ENCODE data around the gene IFT80.
"Not testable (repeated sequence)": the region's sequence is repeated elsewhere in the genome, so short reads cannot be mapped to it uniquely, and the experiment has no call there.

Gene IFT80

DNA sequence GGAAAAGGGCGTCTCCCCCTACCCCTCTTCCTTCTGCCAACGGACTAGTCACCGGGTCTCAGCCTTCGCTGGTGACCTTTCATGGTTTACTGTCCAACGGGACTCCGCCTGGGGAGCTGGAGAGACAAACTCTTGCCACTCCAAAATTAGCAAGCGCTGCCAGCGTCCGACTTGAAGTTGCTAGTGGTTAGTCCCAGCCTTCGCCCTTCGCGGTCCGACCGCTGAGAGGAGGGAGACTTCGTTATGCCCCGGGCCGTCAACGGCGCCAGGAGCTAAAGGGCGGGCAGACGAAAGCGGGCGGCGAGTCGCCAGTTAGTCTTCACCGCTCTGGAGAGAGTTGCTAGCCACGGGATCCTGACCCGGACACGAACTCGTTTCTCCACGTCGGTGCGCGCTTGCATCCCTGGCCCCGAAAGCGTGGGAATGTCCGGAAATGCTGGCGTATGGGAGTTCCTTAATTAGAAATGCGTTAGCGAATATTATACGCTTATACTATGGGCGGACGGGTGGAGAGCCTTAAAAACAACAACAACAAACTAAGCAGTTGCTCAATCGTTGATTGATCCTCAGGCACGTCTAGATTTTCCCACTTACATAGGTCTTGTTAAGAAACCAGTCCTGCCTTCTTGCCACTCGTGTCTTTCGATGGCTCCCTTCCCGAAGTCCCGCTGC, 1.1 kb upstream of the IFT80 start:
- DNase-seq, result no peak

DNA sequence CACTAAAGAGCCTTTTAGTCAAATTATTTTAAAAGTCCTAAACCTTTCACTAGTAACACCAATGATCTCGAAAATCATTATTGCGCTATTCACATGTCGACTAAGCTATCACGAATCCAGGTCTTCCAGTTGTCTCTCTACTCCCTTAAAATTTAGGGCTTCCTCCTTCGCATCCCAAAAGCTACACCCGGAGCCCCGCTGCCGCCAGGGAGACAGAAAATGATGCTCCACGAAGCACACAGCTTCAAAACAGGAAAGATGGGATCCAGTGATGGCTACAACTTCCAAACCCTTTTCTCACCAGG, 253 bp downstream of the IFT80 start:
- no peak for DNase-seq

DNA sequence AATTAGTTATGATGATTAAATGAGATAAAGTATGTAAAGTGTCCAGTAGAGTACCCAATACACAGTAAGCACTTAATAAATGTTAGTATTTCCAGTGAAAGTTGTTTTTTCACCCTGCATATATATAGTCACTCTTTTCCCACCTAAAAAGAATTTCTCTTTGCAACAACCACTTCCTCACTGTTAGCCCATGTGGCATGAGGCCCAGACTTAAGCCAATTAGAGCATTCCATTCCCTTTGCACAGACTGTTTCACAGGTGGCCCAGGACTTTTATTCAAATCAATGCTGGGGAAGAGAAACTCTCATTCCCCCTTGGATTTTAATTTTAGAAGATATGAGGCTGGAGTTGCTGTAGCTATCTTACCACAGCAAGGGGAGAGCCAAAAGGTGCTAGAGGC, 3.7 kb downstream of the IFT80 start:
- no peak for DNase-seq

DNA sequence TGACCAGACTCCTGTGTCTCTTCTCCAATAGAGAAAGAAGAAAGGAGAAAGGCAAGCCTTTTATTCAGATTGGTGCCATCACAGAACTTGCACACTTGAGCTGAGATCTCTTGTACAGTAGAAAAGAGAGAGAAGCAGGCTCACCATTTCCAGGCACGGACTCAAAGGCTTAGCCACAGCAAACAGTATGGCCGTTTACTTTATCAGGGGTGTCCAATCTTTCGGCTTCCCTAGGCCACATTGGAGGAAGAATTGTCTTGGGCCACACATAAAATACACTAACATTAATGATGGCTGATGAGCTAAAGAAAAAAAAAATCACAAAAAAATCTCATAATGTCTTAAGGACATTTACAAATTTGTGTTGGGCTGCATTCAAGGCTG, 5.0 kb downstream of the IFT80 start:
- no peak for DNase-seq

DNA sequence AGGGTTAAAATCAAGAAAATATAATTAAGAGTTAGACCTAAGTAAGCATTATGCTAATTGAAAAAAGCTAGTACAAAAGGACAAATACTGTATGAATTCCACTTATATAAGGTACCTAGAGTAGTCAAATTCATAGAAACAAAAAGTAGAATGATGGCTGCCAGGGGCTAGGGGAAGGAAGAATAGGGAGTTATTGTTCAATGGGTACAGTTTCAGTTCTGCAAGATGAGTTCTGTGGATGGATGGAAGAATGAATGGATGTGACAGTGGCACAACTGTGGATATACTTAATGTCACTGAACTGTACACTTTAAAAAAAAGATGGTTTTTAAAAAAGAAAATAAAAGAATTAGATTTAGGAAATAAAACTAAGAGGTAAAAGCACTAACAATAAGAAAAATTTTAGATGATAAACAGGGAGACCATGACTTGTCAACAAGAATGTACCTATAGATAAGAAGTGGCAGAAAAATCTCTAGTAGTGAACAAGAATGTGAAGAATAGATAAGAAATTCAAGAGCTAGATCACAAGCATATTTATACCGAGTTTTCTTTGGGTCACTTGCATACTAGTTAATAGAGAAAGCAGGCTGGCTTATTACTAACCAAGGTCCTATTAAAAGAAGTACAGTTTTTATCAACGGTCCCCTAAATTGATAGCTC, 5.5 kb downstream of the IFT80 start:
- DNase-seq, result no peak

DNA sequence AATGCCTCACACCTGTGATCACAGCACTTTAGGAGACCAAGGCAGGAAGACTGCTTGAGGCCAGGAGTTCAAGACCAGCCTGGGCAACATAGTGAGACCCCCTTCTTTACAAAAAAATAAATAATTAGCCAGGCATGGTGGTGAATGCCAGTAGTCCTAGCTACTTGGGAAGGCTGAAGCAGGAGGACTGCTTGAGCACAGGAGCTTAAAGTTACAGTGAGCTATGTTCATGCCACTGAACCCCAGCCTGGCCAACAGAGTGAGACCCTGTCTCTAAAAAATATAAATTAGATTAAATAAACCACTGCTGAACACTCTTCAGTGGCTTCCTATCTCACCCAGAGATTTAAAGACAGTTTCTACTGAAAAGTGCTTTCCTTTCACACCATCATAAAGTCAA, 6.2 kb downstream of the IFT80 start:
- no peak for DNase-seq

DNA sequence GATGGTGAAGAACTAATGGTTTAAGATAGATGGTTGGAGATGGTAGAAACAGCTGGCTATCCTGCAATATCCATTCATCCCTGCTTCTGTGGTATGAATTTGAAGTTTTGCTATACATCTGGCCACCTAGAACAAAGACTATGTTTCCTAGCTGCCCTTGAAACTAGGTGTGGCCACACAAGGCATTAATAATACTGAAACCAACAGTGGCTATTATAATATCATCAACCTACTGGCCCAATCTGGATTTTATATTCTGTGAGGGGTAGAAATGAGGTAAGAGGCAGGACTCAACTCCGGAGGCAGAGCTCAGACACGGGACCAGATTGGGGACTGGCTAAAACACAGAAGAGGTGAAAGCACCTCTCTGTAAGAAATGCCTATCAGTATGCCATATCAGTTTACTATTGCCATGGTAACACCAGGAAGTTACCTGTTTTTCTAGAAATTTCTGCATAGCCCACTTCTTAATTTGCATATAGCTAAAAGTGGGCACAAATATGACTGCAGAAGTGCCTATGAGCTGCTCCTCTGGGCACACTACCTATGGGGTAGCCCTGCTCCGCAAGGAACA, 8.4 kb downstream of the IFT80 start:
- no peak for DNase-seq

DNA sequence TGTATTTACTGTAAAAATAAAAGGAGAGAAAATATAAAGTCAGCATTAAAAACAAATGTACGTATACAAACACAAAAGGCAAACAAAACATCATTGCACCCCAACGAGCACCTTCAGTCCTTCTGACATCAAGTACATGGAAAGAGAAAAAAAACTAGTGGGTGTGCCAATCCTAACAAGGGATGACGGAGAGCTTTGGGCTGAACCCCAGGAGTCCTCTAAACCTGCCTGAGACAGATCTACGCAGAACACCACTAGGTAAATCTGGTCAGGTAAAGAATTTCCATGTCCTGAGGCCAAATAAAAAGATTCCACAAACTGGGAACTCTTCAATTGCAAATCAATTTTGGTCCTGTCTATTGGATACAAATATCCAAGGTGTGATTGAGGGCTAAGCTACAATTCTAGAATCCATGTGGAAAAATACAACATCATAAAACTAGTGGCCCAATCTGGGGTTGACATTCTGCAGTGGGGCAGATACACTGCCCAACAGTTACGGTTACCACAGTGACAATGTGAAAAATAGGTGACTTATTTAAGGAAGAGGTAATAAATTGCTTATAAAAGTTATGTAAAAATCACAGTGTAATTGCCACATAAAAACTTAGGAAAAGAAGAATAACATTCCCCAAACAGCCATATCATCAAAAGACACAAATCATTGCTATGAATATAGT, 14.2 kb downstream of the IFT80 start:
- no peak for DNase-seq

DNA sequence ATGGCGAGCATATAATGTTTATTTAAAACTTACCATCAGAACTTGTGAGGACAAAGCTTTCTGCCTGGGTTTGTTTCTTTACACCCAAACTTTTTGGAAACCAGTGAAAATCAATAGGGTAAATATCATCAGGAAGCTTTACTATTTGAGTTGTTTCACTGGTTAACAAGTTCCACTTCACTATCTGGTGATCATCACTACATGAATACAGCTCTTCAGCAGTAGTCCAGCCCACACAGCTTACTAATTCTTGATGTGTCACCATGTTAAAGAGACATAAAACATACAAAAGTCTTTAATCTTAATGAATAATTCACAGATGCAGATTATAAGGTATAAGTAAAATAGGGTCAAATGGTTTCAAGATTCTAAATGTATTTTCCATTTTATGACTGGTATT, 17.6 kb downstream of the IFT80 start:
- no peak for DNase-seq

DNA sequence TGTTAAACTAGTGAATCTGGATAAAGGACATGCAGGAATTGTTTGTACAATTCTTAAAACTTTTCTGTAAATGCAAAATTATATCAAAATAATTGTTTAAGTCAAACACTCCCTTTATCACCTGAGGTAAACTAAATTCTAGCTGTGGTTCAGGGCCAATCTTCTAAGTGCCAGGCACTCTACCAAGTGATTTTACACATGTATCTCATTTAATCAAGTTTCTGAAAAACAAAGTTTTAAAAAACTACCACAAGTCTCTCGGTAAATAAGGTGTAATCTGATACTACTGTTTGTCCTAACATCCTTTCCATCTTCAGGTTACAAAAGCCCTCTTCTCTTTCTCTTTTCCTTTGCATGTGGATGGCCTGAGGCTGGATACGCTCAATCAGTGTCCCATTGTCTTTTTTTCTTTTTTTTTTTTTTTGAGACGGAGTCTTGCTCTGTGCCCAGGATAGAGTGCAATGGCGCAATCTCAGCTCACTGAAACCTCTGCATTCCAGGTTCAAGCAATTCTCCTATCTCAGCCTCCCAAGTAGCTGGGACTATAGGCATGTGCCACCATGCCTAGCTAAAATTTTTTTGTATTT, 19.3 kb downstream of the IFT80 start:
- DNase-seq, result no peak

DNA sequence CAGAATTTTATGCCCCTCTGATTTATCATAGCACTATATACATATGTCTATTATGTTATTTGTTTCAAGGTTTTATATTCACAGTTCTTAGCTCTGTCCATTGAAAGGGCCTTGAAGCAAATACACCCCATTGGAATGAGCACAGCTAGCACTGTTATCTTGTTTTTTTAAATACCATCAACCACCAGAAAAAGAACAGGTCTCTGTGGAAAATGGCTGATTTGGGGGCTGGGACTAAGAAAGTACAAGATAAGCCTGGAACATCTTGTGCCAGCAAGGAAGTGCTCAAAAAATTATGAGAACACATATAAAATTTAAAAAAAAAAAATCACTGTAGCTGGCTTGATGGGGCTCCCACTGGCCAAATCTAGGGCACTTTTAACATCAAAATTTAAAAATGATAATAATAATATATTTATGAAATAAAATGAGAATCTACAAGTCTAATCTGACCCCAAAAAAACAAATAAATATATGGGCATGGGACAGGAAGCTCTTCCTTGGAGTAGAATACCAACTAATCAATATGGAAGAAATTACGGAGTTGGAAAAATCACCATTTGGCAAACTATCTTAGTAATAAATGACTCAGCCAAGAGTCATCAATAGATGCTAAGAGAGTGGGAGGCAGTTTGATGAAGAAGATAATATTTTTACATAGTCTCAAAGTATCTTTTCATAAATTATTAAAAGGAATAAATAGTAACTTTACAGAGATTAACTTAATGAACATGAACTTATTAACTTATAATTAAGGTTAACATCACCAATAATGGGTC, 20.5 kb downstream of the IFT80 start:
- DNase-seq, result no peak

DNA sequence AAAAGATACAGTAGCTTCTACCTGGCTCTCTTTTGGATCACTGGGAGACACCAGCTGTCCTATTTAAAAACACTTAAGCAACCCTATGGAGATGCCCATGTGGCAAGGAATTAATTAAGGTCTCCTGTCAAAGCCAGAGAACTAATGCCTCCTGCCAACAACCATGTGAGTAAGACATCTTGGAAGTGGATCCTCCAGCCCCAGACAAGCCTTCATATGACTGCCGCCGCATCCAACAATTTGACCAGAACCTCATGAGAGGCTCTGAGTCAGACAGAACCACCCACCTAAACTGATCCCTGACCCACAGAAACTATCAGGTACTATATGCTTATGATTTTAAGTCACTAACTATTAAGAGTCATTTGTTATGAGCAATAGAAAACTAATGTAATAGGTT, 22.3 kb downstream of the IFT80 start:
- no peak for DNase-seq

DNA sequence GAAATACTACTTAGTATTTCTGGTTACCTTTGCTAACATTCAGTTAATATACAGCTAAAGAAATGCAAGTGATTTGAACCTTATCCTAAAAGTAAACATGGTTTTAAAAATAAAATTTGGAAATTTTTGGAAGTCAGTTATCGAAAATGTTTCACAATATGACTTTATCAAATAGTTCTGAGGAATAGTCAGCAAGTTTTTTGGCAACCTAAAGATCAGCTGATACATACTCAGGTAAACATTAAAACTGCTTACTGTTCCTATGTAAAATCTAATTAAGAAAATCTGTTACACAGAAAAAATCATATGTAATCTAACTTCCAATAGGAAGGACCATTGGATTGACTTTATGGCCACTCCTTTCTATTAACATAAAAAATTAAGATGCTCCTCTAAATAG, 24.1 kb downstream of the IFT80 start:
- DNase-seq, result no peak

DNA sequence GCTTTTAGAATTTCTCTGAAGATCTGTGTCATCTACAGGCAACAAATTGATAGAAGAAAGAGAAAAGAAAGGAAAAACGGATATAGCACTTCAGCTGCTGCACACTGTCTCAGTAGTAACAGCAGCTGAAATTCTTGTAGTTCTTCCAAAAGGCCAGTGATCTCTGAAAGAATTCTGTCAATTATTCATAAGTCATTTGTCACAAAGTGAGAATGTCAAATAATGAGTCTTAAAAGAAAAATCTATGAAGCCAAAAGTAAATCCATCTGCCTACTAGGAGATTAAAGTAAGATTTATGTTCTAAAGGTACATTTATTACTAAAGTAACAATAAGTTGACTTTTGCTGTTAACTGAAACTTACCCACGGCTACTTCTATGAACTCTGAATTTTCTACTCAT, 24.6 kb downstream of the IFT80 start:
- DNase-seq, result no peak

DNA sequence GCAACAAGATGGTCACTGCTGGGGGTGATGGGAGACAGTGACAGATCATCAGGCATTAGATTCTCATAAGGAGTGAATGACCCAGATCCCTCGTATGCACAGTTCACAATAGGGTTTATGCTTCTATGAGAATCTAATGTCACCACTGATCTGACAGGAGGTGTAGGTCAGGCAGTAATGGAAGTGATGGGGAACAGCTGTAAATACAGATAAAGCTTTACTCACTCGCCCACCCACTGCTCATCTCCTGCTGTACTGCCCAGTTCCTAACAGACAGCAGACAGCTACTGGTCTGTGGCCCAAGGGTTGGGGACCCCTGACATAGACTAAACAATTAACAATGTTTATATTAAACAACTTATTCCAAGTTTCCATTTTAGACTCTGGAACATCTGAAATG, 25.4 kb downstream of the IFT80 start:
- no peak for DNase-seq

DNA sequence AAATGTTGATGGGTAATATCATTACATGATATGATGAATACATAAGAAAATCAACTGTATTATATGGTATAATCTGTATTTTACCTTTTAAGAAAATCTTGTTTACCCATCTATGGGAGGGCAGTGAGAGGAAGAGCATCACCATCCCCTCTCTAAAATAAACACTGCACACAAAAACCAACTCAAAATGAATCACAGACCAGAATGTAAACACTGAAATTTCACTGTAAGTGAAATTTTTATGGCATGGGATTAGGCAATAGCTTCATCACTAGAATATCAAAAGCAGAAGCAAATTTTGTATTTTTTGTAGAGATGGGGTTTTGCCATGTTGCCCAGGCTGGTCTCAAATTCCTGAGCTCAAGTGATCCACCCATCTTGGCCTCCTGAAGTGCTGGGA, 26.2 kb downstream of the IFT80 start:
- DNase-seq, result no peak

DNA sequence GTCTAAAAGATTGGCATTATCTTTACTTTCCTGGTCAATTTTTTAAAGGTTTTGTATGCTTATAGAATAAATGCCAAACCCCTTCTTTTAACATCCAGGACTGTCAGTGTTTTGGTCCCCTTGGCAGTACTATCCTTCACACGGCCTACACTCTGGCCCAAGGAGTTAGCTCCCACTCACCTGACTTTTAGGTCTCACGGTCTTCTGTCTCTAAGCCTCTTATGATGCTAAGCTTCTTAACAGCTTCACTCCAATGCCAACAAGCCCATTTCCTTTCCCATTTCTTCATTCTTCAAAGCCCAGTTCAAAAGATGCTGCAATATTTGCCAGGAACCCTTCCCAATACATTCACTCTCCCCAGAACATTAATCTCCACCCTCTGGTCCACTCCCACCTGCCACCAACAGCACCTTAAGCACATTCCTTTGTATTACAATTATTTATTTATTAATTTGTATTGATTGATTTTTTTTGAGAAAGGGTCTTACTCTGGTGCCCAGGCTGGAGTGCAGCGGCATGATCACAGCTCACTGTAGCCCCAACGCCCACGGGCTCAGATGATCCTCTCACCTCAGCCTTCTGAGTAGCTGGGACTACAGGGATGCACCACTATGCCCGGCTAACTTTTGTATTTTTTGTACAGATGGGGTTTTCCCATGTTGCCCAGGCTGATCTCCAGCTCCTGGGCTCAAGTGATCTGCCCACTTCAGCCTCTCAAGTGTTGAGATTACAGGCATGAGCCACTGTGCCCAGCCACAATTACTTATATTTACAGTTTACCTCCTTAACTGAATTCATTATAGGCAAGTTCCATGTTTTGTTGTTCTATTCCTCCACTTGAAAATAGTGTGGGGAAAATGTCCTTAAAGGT, 27.8 kb downstream of the IFT80 start:
- no peak for DNase-seq

DNA sequence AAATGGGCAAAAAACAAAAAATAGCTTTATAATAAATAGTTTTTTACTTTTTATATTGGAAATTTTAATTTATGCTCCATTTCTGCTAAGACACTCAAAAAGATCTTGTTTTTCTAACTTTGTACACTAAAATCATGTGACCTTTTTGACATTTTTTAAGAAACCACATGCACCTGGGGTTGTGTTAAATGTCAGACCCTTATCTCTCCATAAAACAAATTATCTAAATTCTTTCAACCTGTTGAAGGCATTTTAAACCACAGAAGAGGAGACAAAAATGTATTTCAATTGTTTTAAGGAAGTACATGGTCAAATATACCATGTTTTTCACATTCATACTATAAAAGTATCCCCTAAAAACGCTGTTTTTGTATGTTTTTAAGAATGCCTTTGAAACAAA, 29.2 kb downstream of the IFT80 start:
- DNase-seq, result no peak

DNA sequence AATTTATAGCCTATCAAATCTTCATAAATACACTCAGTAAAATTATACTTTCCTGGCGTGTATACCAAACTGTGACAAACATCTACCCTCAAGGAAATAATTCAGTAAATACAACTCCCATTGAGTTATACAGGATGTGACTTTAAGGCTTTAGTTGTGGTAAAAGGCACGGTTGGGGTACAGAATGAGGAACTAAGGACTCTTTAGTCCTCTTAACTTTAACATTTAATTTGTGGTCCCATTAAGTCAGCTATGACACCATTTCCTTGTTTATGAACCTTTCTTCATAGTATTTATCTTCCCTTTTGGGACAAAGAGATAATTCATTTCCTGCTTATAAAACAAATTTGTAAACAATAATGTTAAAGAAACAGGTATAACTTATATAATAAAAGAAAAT, 30.2 kb downstream of the IFT80 start:
- DNase-seq, result no peak

DNA sequence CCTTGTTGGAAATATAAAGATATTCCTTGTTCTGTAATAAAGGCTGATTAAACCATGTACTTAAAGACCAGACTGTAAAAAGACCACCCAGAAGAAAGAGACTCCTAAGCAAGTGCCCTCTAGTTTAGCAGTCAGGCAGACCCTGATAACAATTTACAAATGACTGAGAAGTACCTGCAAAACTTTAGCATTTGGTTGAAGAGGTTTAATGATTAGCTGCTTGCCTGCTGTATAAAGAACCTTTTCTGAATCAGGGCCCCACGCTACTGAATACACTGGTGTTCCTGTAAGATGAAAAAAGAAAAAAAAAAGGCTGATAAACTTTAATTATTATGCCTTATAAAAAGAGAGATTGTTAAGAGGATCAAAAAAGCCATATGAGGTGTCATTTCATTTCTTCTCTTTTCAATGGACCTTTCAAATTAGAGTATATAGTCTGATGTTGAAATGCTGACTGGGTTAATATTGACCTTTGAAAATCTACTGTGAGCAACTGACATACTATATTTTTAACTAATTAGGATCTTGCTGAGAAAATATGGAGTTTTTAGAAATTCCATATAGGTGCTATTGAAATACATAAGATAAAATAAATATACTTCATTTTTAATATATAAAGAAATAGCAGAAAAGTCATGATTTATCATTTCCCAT, 33.0 kb downstream of the IFT80 start:
- no peak for DNase-seq

DNA sequence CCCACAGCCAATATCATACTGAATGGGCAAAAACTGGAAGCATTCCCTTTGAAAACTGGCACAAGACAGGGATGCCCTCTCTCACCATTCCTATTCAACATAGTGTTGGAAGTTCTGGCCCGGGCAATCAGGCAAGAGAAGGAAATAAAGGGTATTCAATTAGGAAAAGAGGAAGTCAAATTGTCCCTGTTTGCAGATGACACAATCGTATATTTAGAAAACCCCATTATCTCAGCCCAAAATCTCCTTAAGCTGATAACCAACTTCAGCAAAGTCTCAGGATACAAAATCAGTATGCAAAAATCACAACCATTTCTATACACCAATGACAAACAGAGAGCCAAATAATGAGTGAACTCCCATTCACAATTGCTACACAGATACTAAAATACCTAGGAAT, 36.1 kb downstream of the IFT80 start:
- not testable (repeated sequence) for DNase-seq

DNA sequence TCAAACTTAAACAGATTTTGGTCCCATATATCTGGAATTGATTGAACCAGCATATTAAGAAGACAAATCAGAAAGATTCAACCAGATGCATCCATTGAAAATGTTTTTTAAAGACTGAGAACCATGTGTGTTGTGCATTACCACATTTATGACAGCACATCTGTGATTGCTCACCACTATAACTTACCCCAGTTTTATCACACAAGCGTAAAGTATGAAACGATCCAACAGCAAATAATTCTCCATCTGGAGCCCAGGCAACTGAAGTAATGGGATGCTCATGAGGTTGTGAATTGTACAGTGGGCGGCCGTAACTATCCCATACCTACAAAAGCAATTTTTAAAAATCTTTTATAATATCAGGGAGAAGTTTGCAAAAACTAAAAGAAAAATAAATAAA, 43.2 kb downstream of the IFT80 start:
- no peak for DNase-seq
